ENCODE measurements around the gene PARD3.

PARD3 gene

GRCh38 chr10:34183016-34183796 lies 631.9 kb downstream of the PARD3 start:
- no peak for DNase-seq (ENCODE audit: low read depth, low spot score)
- POLR2A ChIA-PET = no interaction called here
- CTCF ChIA-PET = no interaction called here

GRCh38 chr10:34181553-34182300 lies 633.4 kb downstream of the PARD3 start:
- no peak overlapping the region for H3K4me3 ChIP-seq (ENCODE audit: low read depth, low read length)
- CTCF ChIA-PET = no interaction called here
- no peak for DNase-seq (ENCODE audit: low read depth, low spot score)
- POLR2A ChIA-PET = interaction anchor here (0.6 kb wide), 1 partner anchor 977 kb away, joined by 3 read pairs; no protein-coding TSS in a partner anchor
- TF ChIP-seq CTCF (IDR thresholded peaks at IDR 0.05; ENCODE audit: insufficient read depth, low read length, missing control alignments) = no peak

More at GRCh38 chr10:34183016-34183796, 631.9 kb downstream of the PARD3 start:
- H3K4me3 ChIP-seq (ENCODE audit: low read depth, low read length) = no peak overlapping the region
- no peak for TF ChIP-seq CTCF (IDR thresholded peaks at IDR 0.05; ENCODE audit: insufficient read depth, low read length, missing control alignments)

GRCh38 chr10:34180749-34181148 lies 634.3 kb downstream of the PARD3 start:
- CTCF ChIA-PET = interaction anchor here (0.8 kb wide), 1 partner anchor 15 kb away, joined by 3 read pairs; no protein-coding TSS in a partner anchor
- no peak overlapping the region for H3K4me3 ChIP-seq (ENCODE audit: low read depth, low read length)
- no peak for DNase-seq (ENCODE audit: low read depth, low spot score)
- POLR2A ChIA-PET = no interaction called here
- TF ChIP-seq CTCF (IDR thresholded peaks at IDR 0.05; ENCODE audit: insufficient read depth, low read length, missing control alignments) = no peak

GRCh38 chr10:34179280-34179679 lies 635.8 kb downstream of the PARD3 start:
- CTCF ChIA-PET = no interaction called here
- no peak overlapping the region for H3K4me3 ChIP-seq (ENCODE audit: low read depth, low read length)
- TF ChIP-seq CTCF (IDR thresholded peaks at IDR 0.05; ENCODE audit: insufficient read depth, low read length, missing control alignments) = no peak
- POLR2A ChIA-PET = interaction anchor here (0.7 kb wide), 1 partner anchor 512 kb away, joined by 3 read pairs; no protein-coding TSS in a partner anchor
- no peak for DNase-seq (ENCODE audit: low read depth, low spot score)

- DNase-seq (ENCODE audit: low read depth, low spot score) = no peak
- TF ChIP-seq CTCF (IDR thresholded peaks at IDR 0.05; ENCODE audit: insufficient read depth, low read length, missing control alignments) = no peak
- ChIA-PET CTCF (no interaction called here), POLR2A (no interaction called here)
- no peak overlapping the region for H3K4me3 ChIP-seq (ENCODE audit: low read depth, low read length)
Observed at GRCh38 chr10:34178756-34179155, 636.3 kb downstream of the PARD3 start.

GRCh38 chr10:34178196-34178595 lies 636.9 kb downstream of the PARD3 start:
- no peak for TF ChIP-seq CTCF (IDR thresholded peaks at IDR 0.05; ENCODE audit: insufficient read depth, low read length, missing control alignments)
- ChIA-PET CTCF (no interaction called here), POLR2A (no interaction called here)
- H3K4me3 ChIP-seq (ENCODE audit: low read depth, low read length) = no peak overlapping the region
- no peak for DNase-seq (ENCODE audit: low read depth, low spot score)

All from AG04449 (cell line).